Right renal pelvis (tissue), 4 donors: Measurements from ENCODE around the gene IMPDH1. TPM values are rescaled to one million over a fixed set of nuclear protein-coding genes. Genes with fewer than 3 reads are reported as not detected.

Source experiments
- DNase-seq, 4 donors: peaks; one replicate each; pipeline ENCODE4 v3.0.0-alpha.2; 2013; ENCODE audit warnings: low read depth in 4 of 4, low spot score in 3 of 4, missing footprints in 1 of 4
- polyA plus RNA-seq, 4 donors: library from polyadenylated mRNA; unstranded; fragments of 120-200 nt; gene quantifications; one replicate each; pipeline ENCODE4 v1.2.1, GENCODE V29; 2013; ENCODE audit not compliant: insufficient read length in 4 of 4

IMPDH1 gene
- polyA plus RNA-seq, 4 donors = 25.5 to 31.5 (median 28.1) TPM

DNA sequence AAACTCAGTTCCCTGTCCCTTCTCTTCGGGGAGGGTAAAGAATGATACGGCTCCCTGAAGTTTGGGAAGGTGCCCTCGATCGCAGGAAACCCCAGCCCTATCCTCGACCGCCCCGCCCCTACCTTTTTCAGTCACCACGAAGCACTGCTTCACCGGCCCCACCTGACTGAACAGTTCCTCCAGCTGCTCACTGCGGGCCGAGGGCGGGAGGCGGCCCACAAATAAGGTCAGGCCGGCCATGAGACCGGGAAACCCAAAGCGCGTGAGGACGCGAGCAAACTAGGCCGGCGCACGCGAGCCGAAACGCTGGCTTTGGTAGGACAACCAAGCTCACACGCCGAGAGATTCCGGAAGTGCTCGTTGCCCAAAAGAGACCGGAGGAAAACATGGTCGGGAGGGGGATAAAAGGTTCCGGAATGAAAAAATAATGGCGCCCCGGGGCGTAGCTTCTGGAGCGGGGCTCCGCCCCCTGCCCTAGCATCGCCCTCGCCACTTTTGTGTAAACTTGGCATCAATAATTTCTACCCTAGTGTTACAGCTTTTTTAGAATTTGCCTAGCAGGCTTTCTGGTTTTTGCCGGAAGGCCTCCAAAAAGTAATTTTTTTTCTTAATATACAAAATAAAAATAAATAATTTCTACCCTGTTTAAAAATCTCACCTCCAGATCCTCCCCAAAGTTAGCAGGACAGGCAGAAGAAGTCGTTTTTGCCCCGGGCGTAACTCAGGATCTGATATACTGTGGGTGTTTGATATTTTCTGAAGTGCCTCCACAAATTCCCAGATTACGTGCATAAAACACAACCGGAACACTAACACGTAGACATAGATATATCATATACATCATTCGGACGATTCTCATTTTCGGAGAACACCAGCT lies 66.0 kb downstream of the IMPDH1 start, which contains the start of gene RBM28:
TSS of gene RBM28 (minus strand) at position 355 of the 877 bp plus-strand sequence. CDS start at position 240, 115 bp downstream.
- DNase-seq = peak; percentile 81 to 90 (median 86)

Other genes starting within 250 kb of the IMPDH1 start
- gene LEP, start 168.7 kb downstream of the IMPDH1 start, polyA plus RNA-seq = under 1 TPM; 0.12 to 0.49 (median 0.36) TPM
- gene RBM28, start 66.1 kb downstream of the IMPDH1 start, polyA plus RNA-seq = 10 to 100 TPM; 38.5 to 50.8 (median 42.3) TPM
- 1 to 10 TPM in 1 of 4 donors, under 1 TPM in 3; 0.64 to 1.1 (median 0.94) TPM for gene PRRT4, start 48.3 kb downstream of the IMPDH1 start, polyA plus RNA-seq
- 10 to 100 TPM; 13.7 to 18.1 (median 17.3) TPM for gene HILPDA, start 45.9 kb upstream of the IMPDH1 start, polyA plus RNA-seq
- 10 to 100 TPM; 24.5 to 28.4 (median 26.8) TPM for gene METTL2B, start 66.8 kb upstream of the IMPDH1 start, polyA plus RNA-seq